ENCODE data around the gene SPARC.

SPARC gene

DNA sequence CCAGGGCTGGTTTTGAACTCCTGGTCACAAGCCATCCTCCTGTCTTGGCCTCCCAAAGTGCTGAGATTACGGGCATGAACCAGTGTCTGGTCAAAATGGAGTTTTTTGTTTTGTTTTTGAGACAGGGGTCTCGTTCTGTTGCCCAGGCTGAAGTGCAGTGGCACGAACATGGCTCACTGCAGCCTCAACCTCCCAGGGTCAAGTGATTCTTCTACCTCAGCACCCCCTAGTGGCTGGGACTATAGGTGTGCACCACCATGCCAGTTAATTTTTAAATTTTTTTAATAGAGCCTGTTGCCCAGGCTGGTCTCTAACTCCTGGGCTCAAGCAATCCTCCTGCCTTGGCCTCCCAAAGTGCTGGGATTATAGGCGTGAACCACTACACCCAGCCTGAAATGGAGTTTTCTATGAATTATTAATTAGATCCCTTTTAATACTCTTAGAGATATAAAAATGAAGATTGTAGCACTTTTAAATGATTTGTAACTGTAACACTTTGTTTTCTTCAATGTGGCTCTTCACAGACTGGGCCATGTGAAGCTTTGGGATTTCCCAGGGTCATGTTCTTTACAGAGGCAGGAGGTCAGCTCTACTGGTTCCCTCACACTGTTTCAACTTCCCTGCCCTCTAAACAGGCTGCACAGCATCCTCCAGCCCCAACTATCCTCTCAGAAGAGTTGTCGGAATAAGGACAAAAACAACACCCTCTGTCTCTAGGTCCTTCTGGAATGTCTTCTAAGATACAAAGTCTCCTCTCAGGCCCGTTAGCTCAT, 32.7 kb upstream of the SPARC start:
- peak; percentile 29 for DNase-seq
- H3K9me2 ChIP-seq (replicated peaks; ENCODE audit: insufficient read depth, low read length) = no peaks in the 10 kb centered on the region
- H3K27ac ChIP-seq (ENCODE audit: low read length) = peak overlapping the region; percentile 96; the same call in 1 of the 2 replicates
- no peak overlapping the region for H3K9ac ChIP-seq (ENCODE audit: low read length)
- H3K36me3 ChIP-seq (replicated peaks; ENCODE audit: insufficient read depth, low read length) = no peaks in the 10 kb centered on the region
- H3K4me1 ChIP-seq (ENCODE audit: low read length) = peaks cover 44% of the 10 kb centered on the region
- no peaks in the 10 kb centered on the region for H4K20me1 ChIP-seq (ENCODE audit: insufficient read depth, low read length)
- H3K27me3 ChIP-seq (replicated peaks; ENCODE audit: insufficient read depth, low read length) = no peaks in the 10 kb centered on the region
- no peak overlapping the region for H2AFZ ChIP-seq (ENCODE audit: low read length)
- no peak for TF ChIP-seq EZH2 (optimal IDR thresholded peaks at IDR 0.05; ENCODE audit: low read depth, low read length)
- TF ChIP-seq, protein P1, sequence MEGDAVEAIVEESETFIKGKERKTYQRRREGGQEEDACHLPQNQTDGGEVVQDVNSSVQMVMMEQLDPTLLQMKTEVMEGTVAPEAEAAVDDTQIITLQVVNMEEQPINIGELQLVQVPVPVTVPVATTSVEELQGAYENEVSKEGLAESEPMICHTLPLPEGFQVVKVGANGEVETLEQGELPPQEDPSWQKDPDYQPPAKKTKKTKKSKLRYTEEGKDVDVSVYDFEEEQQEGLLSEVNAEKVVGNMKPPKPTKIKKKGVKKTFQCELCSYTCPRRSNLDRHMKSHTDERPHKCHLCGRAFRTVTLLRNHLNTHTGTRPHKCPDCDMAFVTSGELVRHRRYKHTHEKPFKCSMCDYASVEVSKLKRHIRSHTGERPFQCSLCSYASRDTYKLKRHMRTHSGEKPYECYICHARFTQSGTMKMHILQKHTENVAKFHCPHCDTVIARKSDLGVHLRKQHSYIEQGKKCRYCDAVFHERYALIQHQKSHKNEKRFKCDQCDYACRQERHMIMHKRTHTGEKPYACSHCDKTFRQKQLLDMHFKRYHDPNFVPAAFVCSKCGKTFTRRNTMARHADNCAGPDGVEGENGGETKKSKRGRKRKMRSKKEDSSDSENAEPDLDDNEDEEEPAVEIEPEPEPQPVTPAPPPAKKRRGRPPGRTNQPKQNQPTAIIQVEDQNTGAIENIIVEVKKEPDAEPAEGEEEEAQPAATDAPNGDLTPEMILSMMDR (IDR thresholded peaks at IDR 0.05; ENCODE audit: low read length) = peak; percentile 55
- no peak for TF ChIP-seq EZH2phosphoT487 (IDR thresholded peaks at IDR 0.05; ENCODE audit: low read length)
- no peaks in the 10 kb centered on the region for H3K79me2 ChIP-seq (ENCODE audit: low read length)
- H3K4me2 ChIP-seq (ENCODE audit: low read depth, low read length) = peak overlapping the region; percentile 84
- H3F3A ChIP-seq (ENCODE audit: insufficient read depth, low read length) = peaks cover 38% of the 10 kb centered on the region
- H3K4me3 ChIP-seq (ENCODE audit: low read length) = no peak overlapping the region
- no peaks in the 10 kb centered on the region for H3K9me3 ChIP-seq (replicated peaks; ENCODE audit: insufficient read depth, low read length)

DNA sequence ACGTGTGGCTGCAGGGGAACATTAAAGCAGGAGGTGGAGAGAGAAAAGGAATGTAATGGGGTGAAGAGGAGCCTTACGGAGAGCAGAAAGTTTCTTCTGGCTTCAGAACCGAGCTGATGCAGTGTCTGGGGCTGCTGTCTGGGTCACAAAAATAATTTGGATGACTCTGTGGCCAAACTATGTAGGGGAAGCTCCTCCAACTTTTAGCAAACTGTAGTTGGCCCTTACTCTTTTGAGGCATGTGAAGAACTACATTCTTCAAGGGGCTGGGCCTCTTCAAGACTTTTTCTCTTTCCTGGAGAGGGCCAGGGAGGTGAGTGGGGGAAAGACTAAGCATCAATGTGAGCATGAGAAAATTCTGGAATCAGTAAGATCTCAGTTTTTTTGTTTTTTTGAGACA, 31.9 kb upstream of the SPARC start:
- no peak overlapping the region for H3K27ac ChIP-seq (ENCODE audit: low read length)
- H3K4me3 ChIP-seq (ENCODE audit: low read length) = no peak overlapping the region
- H3K9ac ChIP-seq (ENCODE audit: low read length) = no peak overlapping the region
- peaks cover 38% of the 10 kb centered on the region for H3F3A ChIP-seq (ENCODE audit: insufficient read depth, low read length)
- DNase-seq = no peak
- H3K9me3 ChIP-seq (replicated peaks; ENCODE audit: insufficient read depth, low read length) = no peaks in the 10 kb centered on the region
- H4K20me1 ChIP-seq (ENCODE audit: insufficient read depth, low read length) = no peaks in the 10 kb centered on the region
- H3K9me2 ChIP-seq (replicated peaks; ENCODE audit: insufficient read depth, low read length) = no peaks in the 10 kb centered on the region
- H3K36me3 ChIP-seq (replicated peaks; ENCODE audit: insufficient read depth, low read length) = no peaks in the 10 kb centered on the region
- H3K4me1 ChIP-seq (ENCODE audit: low read length) = peaks cover 39% of the 10 kb centered on the region
- no peaks in the 10 kb centered on the region for H3K79me2 ChIP-seq (ENCODE audit: low read length)
- TF ChIP-seq EZH2phosphoT487 (IDR thresholded peaks at IDR 0.05; ENCODE audit: low read length) (no peak), EZH2 (optimal IDR thresholded peaks at IDR 0.05; ENCODE audit: low read depth, low read length) (no peak)
- TF ChIP-seq, protein P1 (IDR thresholded peaks at IDR 0.05; ENCODE audit: low read length) = no peak
- no peak overlapping the region for H2AFZ ChIP-seq (ENCODE audit: low read length)
- H3K27me3 ChIP-seq (replicated peaks; ENCODE audit: insufficient read depth, low read length) = no peaks in the 10 kb centered on the region
- no peak overlapping the region for H3K4me2 ChIP-seq (ENCODE audit: low read depth, low read length)

DNA sequence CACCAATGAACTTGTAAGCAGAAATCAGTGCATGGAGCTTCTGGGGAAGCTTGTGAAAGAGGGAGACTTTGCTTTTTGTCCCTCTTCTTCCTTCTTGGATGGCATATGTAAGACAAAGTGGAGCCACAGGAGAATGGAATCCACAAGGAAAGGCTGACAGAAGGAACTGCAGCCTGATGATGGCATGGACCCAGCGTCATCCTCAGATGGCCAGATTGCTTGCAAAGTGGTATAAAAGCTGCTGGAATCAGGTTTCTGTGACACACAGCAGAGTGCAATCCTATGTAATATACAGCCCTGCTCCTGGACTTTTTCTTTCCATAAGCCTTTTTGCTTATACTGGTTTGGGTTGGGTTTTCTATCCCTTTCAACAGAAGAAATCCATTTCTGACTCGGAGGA, 31.4 kb upstream of the SPARC start:
- Histone ChIP-seq H3K4me2 (ENCODE audit: low read depth, low read length) (no peak overlapping the region), H3K9ac (ENCODE audit: low read length) (no peak overlapping the region), H3K9me3 (replicated peaks; ENCODE audit: insufficient read depth, low read length) (no peaks in the 10 kb centered on the region), H4K20me1 (ENCODE audit: insufficient read depth, low read length) (no peaks in the 10 kb centered on the region), H3K79me2 (ENCODE audit: low read length) (no peaks in the 10 kb centered on the region), H3F3A (ENCODE audit: insufficient read depth, low read length) (peaks cover 36% of the 10 kb centered on the region), H3K9me2 (replicated peaks; ENCODE audit: insufficient read depth, low read length) (no peaks in the 10 kb centered on the region), H3K27ac (ENCODE audit: low read length) (no peak overlapping the region), H3K4me3 (ENCODE audit: low read length) (no peak overlapping the region), H3K27me3 (replicated peaks; ENCODE audit: insufficient read depth, low read length) (no peaks in the 10 kb centered on the region), H3K36me3 (replicated peaks; ENCODE audit: insufficient read depth, low read length) (no peaks in the 10 kb centered on the region), H3K4me1 (ENCODE audit: low read length) (peaks cover 37% of the 10 kb centered on the region), H2AFZ (ENCODE audit: low read length) (no peak overlapping the region)
- no peak for DNase-seq
- TF ChIP-seq EZH2 (optimal IDR thresholded peaks at IDR 0.05; ENCODE audit: low read depth, low read length) = no peak
- no peak for TF ChIP-seq EZH2phosphoT487 (IDR thresholded peaks at IDR 0.05; ENCODE audit: low read length)
- TF ChIP-seq, protein P1 (IDR thresholded peaks at IDR 0.05; ENCODE audit: low read length) = no peak
